ENCODE data around the gene USP10.

- TF ChIP-seq CTCF (IDR thresholded peaks at IDR 0.05), result no peak
- TF ChIP-seq POLR2A (IDR thresholded peaks at IDR 0.05), result no peak
Observed at GRCh38 chr16:84780063-84780462, 80.3 kb downstream of the USP10 start.
